HepG2 (cell line): Measurements from ENCODE around the gene HDDC3. TPM values are rescaled to one million over a fixed set of nuclear protein-coding genes. Genes with fewer than 3 reads are reported as not detected.

Source experiments
- ARID2 ChIP-seq: sonication (generic); formaldehyde crosslinking; IDR thresholded peaks from 2 replicates; pipeline ENCODE4 v1.8.1; 2022; ENCODE audit warnings: mild to moderate bottlenecking, missing genetic modification reagents, borderline replicate concordance
- ATRX ChIP-seq: sonication (generic); formaldehyde crosslinking; IDR thresholded peaks from 2 replicates; pipeline ENCODE4 v1.4.0; 2020; ENCODE audit warnings: missing genetic modification reagents, borderline replicate concordance
- KAT8 ChIP-seq: IDR thresholded peaks from 2 replicates; pipeline ENCODE4 v1.6.1; 2016; ENCODE audit warnings: missing genetic modification reagents, missing compliant biosample characterization
- MIER3 ChIP-seq: IDR thresholded peaks from 2 replicates; pipeline ENCODE4 v1.6.1; 2016; ENCODE audit warnings: missing compliant biosample characterization, borderline replicate concordance
- PAF1 ChIP-seq: IDR thresholded peaks from 2 replicates; pipeline ENCODE4 v1.6.1; 2016; ENCODE audit warnings: missing genetic modification reagents, missing compliant biosample characterization
- RFX1 ChIP-seq: fragments of 450-650 bp; IDR thresholded peaks from 2 replicates; pipeline ENCODE4 v1.6.1; 2017
- THYN1 ChIP-seq: sonication (generic); formaldehyde crosslinking; IDR thresholded peaks from 2 replicates; pipeline ENCODE4 v1.8.1; 2023; ENCODE audit warnings: low read depth, mild to moderate bottlenecking, moderate library complexity, missing genetic modification reagents, borderline replicate concordance
- ZNF790 ChIP-seq: sonication (generic); formaldehyde crosslinking; IDR thresholded peaks from 2 replicates; pipeline ENCODE4 v1.8.0; 2022; ENCODE audit warnings: missing genetic modification reagents, mild to moderate bottlenecking, borderline replicate concordance
- ZSCAN20 ChIP-seq: sonication (generic); formaldehyde crosslinking; IDR thresholded peaks from 2 replicates; pipeline ENCODE4 v1.4.0; 2020; ENCODE audit warnings: missing genetic modification reagents, mild to moderate bottlenecking, borderline replicate concordance
- polyA plus RNA-seq, 8 experiments: library from polyadenylated mRNA; depleted of rRNA in 3 of 8; stranded (reverse) in 7 of 8; unstranded in 1 of 8; fragments of >200 nt; fragmentation: Illumina TruSeq in 4 of 8; extraction: Trizol in 4 of 8; gene quantifications; 2 replicates each; pipeline versions ENCODE4 v1.2.1 to v1.2.3, GENCODE V29; 2011 to 2016; ENCODE audit warnings: low read depth in 4 of 8, missing spikeins in 1 of 8, mixed read lengths in 1 of 8; ENCODE audit not compliant: insufficient read depth in 1 of 8
- total RNA-seq, 5 experiments: library from RNA; depleted of rRNA; stranded (reverse); fragments of >200 nt; fragmentation: Illumina TruSeq; extraction: Trizol; gene quantifications; 2 replicates each; pipeline ENCODE4 v1.2.3, GENCODE V29; 2016; ENCODE audit warnings: low read depth in 1 of 5
- TF ChIP-seq, protein P1 (sequence below), 2 experiments: fragments of 450-650 bp in 1 of 2; sonication (generic) in 1 of 2; formaldehyde crosslinking in 1 of 2; IDR thresholded peaks; 2 replicates each; pipeline versions ENCODE4 v1.6.1 to v1.8.0; 2016 to 2022; ENCODE audit warnings: antibody characterized with exemption in 1 of 2, mild to moderate bottlenecking in 1 of 2, missing genetic modification reagents in 1 of 2
- TF ChIP-seq, protein P2 (sequence below): sonication (generic); formaldehyde crosslinking; conservative IDR thresholded peaks from 2 replicates; pipeline ENCODE4 v1.5.0; 2020; ENCODE audit warnings: missing genetic modification reagents
- TF ChIP-seq, protein P3 (sequence below): sonication (generic); formaldehyde crosslinking; IDR thresholded peaks from 2 replicates; pipeline ENCODE4 v1.4.0; 2020; ENCODE audit warnings: mild to moderate bottlenecking, missing genetic modification reagents, borderline replicate concordance

The HDDC3 gene
- total and polyA plus RNA-seq, 2 of the 13 experiments (the other 11 are each of a cell fraction or from before 2014, with no cell fraction given), result 18.7 to 28.3 TPM

DNA sequence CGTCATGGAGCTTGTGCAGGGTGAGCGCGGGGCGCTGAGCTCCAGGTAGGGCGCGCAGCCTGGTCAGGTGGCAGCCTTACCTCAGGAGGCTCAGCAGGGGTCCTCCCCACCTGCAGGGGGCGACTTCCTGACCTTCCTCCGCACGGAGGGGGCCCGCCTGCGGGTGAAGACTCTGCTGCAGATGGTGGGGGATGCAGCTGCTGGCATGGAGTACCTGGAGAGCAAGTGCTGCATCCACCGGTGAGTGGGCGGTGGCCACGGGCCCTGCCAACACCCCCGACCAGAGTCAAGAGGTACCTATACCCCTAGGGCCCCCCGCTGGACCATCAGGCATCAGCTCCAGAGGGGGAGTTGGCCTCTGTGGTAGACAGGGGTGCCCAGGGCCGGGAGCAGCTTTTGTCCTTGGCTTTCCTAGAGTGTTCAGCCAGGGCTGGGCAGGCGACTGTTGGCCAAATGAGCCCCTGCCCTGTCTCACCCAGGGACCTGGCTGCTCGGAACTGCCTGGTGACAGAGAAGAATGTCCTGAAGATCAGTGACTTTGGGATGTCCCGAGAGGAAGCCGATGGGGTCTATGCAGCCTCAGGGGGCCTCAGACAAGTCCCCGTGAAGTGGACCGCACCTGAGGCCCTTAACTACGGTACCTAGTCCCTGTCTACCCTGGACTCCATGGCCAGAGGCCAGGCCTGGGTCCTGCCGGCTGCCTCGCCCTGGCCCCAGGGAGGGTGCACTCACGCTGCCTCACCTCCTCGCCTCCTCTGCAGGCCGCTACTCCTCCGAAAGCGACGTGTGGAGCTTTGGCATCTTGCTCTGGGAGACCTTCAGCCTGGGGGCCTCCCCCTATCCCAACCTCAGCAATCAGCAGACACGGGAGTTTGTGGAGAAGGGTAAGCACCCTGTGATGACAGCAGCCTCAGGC lies 38.9 kb downstream of the HDDC3 start (continued):
- TF ChIP-seq, protein P1, sequence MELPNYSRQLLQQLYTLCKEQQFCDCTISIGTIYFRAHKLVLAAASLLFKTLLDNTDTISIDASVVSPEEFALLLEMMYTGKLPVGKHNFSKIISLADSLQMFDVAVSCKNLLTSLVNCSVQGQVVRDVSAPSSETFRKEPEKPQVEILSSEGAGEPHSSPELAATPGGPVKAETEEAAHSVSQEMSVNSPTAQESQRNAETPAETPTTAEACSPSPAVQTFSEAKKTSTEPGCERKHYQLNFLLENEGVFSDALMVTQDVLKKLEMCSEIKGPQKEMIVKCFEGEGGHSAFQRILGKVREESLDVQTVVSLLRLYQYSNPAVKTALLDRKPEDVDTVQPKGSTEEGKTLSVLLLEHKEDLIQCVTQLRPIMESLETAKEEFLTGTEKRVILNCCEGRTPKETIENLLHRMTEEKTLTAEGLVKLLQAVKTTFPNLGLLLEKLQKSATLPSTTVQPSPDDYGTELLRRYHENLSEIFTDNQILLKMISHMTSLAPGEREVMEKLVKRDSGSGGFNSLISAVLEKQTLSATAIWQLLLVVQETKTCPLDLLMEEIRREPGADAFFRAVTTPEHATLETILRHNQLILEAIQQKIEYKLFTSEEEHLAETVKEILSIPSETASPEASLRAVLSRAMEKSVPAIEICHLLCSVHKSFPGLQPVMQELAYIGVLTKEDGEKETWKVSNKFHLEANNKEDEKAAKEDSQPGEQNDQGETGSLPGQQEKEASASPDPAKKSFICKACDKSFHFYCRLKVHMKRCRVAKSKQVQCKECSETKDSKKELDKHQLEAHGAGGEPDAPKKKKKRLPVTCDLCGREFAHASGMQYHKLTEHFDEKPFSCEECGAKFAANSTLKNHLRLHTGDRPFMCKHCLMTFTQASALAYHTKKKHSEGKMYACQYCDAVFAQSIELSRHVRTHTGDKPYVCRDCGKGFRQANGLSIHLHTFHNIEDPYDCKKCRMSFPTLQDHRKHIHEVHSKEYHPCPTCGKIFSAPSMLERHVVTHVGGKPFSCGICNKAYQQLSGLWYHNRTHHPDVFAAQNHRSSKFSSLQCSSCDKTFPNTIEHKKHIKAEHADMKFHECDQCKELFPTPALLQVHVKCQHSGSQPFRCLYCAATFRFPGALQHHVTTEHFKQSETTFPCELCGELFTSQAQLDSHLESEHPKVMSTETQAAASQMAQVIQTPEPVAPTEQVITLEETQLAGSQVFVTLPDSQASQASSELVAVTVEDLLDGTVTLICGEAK (IDR thresholded peaks at IDR 0.05), result no peak
- TF ChIP-seq, protein P1 (CRISPR knock-in tag; IDR thresholded peaks at IDR 0.05), result peak; percentile 44; the same call in 1 of the 2 replicates
- TF ChIP-seq ZSCAN20 (CRISPR knock-in tag) (no peak), ATRX (CRISPR knock-in tag) (no peak), ARID2 (CRISPR knock-in tag) (no peak), THYN1 (no peak), KAT8 (CRISPR knock-in tag) (peak; percentile 76; the same call in 1 of the 2 replicates), MIER3 (no peak), PAF1 (no peak), RFX1 (no peak), ZNF790 (CRISPR knock-in tag) (no peak)
- TF ChIP-seq, protein P2, sequence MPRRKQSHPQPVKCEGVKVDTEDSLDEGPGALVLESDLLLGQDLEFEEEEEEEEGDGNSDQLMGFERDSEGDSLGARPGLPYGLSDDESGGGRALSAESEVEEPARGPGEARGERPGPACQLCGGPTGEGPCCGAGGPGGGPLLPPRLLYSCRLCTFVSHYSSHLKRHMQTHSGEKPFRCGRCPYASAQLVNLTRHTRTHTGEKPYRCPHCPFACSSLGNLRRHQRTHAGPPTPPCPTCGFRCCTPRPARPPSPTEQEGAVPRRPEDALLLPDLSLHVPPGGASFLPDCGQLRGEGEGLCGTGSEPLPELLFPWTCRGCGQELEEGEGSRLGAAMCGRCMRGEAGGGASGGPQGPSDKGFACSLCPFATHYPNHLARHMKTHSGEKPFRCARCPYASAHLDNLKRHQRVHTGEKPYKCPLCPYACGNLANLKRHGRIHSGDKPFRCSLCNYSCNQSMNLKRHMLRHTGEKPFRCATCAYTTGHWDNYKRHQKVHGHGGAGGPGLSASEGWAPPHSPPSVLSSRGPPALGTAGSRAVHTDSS (CRISPR knock-in tag), result 0 out of 2 replicates have a peak, but pooled peaks have one; percentile 35
- TF ChIP-seq, protein P3, sequence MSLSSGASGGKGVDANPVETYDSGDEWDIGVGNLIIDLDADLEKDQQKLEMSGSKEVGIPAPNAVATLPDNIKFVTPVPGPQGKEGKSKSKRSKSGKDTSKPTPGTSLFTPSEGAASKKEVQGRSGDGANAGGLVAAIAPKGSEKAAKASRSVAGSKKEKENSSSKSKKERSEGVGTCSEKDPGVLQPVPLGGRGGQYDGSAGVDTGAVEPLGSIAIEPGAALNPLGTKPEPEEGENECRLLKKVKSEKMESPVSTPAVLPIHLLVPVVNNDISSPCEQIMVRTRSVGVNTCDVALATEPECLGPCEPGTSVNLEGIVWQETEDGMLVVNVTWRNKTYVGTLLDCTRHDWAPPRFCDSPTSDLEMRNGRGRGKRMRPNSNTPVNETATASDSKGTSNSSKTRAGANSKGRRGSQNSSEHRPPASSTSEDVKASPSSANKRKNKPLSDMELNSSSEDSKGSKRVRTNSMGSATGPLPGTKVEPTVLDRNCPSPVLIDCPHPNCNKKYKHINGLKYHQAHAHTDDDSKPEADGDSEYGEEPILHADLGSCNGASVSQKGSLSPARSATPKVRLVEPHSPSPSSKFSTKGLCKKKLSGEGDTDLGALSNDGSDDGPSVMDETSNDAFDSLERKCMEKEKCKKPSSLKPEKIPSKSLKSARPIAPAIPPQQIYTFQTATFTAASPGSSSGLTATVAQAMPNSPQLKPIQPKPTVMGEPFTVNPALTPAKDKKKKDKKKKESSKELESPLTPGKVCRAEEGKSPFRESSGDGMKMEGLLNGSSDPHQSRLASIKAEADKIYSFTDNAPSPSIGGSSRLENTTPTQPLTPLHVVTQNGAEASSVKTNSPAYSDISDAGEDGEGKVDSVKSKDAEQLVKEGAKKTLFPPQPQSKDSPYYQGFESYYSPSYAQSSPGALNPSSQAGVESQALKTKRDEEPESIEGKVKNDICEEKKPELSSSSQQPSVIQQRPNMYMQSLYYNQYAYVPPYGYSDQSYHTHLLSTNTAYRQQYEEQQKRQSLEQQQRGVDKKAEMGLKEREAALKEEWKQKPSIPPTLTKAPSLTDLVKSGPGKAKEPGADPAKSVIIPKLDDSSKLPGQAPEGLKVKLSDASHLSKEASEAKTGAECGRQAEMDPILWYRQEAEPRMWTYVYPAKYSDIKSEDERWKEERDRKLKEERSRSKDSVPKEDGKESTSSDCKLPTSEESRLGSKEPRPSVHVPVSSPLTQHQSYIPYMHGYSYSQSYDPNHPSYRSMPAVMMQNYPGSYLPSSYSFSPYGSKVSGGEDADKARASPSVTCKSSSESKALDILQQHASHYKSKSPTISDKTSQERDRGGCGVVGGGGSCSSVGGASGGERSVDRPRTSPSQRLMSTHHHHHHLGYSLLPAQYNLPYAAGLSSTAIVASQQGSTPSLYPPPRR (CRISPR knock-in tag), result no peak
